ENCODE results near the gene TTLL10. TPM values are rescaled to one million over a fixed set of nuclear protein-coding genes. Genes with fewer than 3 reads are reported as not detected.

The TTLL10 gene
- total RNA-seq, 1 donor from 2014 or later, result 0.16 TPM

DNA sequence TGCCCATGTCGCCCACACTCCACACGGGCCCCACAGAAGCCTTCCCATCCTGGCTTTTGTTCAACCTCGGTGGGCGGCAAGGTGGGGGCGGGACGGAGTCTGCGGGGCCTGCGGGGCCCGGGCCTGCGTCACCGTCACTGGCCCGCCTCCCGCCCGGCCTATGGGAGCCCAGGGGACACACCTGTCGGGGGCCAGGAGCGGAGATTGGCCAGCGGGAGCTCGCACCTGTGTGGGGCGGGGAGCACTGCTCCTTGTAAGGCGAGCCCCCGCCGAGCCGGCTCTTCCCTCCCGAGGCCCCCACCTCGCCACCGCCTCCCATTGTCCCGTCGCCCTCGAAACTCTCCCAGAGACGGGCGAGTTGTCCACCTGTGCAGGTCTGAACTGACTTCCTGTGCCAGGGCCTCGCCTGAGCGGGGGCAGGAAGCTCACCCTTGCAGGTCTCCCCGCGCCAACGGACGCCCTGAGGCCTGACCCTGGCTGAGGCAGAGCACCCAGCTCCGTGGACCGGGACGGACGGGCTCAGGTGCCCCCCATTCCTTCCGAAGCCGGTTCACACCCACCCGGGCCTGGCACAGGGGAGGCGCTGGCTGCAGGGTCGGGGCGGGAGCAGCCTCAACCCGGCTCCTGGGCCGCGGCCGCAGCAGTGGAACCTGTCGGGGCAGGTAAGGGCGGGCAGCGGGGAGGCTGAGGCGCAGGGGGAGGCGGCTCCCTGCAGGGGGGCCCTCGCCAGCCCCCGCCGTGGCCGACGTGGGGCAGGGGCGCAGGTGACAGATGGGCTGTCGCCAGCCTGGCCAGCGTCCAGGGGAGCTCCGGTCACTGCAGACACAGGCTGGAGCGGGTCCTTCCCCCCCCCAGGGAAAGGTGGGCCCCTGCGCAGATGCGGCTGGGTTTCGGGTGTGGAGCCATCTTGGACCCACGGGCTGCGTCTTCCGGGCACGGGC, 10.8 kb upstream of the TTLL10 start:
- H3K27ac Mint-ChIP-seq, result no peak overlapping the region
- intact Hi-C loops (cut with micrococcal nuclease), result no loop called here
- ChIA-PET POLR2A (no interaction called here), CTCF (no interaction called here)
- ATAC-seq (ENCODE audit: low read depth) (no peak), DNase-seq (no peak)
- H3K27me3 Mint-ChIP-seq, result peaks cover 5% of the 10 kb centered on the region
- no peaks in the 10 kb centered on the region for H3K36me3 Mint-ChIP-seq (ENCODE audit: low read depth)
- no peak overlapping the region for H3K4me3 Mint-ChIP-seq
- H3K9me3 Mint-ChIP-seq, result no peaks in the 10 kb centered on the region
- TF ChIP-seq, protein P1, sequence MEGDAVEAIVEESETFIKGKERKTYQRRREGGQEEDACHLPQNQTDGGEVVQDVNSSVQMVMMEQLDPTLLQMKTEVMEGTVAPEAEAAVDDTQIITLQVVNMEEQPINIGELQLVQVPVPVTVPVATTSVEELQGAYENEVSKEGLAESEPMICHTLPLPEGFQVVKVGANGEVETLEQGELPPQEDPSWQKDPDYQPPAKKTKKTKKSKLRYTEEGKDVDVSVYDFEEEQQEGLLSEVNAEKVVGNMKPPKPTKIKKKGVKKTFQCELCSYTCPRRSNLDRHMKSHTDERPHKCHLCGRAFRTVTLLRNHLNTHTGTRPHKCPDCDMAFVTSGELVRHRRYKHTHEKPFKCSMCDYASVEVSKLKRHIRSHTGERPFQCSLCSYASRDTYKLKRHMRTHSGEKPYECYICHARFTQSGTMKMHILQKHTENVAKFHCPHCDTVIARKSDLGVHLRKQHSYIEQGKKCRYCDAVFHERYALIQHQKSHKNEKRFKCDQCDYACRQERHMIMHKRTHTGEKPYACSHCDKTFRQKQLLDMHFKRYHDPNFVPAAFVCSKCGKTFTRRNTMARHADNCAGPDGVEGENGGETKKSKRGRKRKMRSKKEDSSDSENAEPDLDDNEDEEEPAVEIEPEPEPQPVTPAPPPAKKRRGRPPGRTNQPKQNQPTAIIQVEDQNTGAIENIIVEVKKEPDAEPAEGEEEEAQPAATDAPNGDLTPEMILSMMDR (IDR thresholded peaks at IDR 0.05), result no peak
- peaks cover 4% of the 10 kb centered on the region for H3K4me1 Mint-ChIP-seq

DNA sequence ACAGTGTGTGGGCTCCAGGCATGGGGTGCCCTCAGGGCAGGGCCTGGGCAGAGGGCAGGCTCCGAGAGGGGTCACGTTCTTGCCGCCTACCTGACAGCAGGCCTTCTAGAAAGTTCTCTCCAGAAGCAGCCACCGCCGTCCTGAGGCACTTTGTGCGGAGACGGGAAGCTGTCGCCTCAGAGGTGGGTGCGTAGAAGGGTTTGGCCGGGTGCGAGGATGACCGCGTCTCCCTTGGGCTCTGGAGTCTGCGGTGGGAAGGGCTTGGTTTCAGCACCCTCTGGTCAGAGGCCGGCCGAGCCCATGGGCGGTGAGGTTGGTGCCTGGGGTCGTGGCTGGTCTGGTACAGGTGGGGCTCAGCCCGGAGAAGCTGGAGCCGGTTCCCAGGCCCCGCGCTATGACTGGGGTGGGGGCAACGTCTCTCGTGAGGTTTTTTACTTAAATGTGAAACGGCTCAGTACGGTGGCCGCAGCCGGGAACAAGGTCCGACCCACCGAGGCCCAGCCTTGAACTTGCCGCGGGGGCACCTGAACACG, 10.1 kb upstream of the TTLL10 start:
- ChIA-PET POLR2A (no interaction called here), CTCF (no interaction called here)
- TF ChIP-seq, protein P1 (IDR thresholded peaks at IDR 0.05), result no peak
- ATAC-seq (ENCODE audit: low read depth) (no peak), DNase-seq (no peak)
- intact Hi-C loops (cut with micrococcal nuclease), result no loop called here
- no peak overlapping the region for H3K27ac Mint-ChIP-seq
- no peaks in the 10 kb centered on the region for H3K9me3 Mint-ChIP-seq
- H3K36me3 Mint-ChIP-seq (ENCODE audit: low read depth), result no peaks in the 10 kb centered on the region
- H3K27me3 Mint-ChIP-seq, result peaks cover 5% of the 10 kb centered on the region
- H3K4me1 Mint-ChIP-seq, result peaks cover 4% of the 10 kb centered on the region
- no peak overlapping the region for H3K4me3 Mint-ChIP-seq

DNA sequence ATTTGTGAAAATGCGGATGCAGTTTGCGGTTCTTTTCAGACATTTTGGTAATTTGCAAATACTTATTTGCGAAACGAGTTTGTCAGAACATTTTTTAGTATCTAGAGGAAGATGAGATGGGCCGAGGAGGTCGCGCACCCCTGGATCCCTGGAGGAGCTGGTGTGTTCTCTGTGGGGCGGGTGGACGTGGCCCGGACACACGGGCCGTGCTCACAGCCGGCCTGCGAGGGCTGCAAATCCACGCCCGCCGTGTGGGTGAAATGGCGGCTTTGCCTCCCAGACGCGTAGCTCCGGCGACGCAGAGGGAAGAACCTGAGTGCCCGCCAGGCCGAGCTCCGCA, 9.3 kb upstream of the TTLL10 start:
- ATAC-seq (ENCODE audit: low read depth) (no peak), DNase-seq (no peak)
- Mint-ChIP-seq H3K27ac (peak overlapping the region; percentile 18), H3K9me3 (no peaks in the 10 kb centered on the region), H3K4me3 (no peak overlapping the region), H3K36me3 (ENCODE audit: low read depth) (no peaks in the 10 kb centered on the region), H3K4me1 (peaks cover 3% of the 10 kb centered on the region), H3K27me3 (peaks cover 5% of the 10 kb centered on the region)
- TF ChIP-seq, protein P1 (IDR thresholded peaks at IDR 0.05), result no peak
- intact Hi-C loops (cut with micrococcal nuclease), result no loop called here
- POLR2A ChIA-PET, result interaction anchor here (0.6 kb wide), 1 partner anchor 26 kb away, joined by 5 read pairs; no protein-coding TSS in a partner anchor
- CTCF ChIA-PET, result no interaction called here

DNA sequence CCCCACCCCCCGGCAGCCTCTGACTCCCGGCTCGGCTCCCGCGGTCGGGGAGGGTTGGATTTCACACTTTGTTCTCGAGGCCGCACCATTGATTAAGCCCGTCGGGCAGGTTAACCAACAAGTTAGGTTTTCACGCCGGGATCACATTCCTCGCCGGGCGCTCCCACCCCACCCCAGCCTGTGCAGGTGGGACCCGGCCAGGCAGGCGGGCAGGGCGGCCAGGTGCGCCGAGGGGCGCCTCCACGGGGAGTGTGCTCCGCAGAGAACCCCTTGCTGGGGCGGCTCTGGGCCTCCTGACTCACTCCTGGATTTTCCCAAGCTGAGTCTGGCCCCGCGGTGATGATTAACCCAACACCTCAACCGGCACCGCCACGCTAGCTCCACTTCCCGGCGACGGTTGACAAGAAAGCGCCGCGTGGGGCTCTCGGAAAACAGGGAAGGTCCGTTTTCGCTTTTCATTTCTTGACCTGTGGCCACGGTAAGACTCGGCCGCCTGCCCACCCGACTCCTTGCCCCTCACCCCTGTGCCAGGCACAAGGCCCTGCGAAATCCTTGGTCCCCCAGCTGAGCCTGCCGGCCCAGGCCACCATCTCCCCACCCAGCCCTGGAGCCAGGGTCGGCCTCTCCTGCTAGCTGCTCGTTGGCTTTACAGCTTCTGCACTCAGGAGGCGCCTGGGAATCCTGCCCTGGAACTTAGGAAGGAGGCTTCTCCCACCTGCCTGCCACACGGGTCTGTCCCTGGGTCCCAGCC, 8.8 kb upstream of the TTLL10 start:
- Mint-ChIP-seq H3K27me3 (peaks cover 5% of the 10 kb centered on the region), H3K4me1 (peaks cover 6% of the 10 kb centered on the region), H3K4me3 (no peak overlapping the region), H3K9me3 (no peaks in the 10 kb centered on the region), H3K36me3 (ENCODE audit: low read depth) (no peaks in the 10 kb centered on the region), H3K27ac (no peak overlapping the region)
- ChIA-PET POLR2A (interaction anchor here (0.6 kb wide), 1 partner anchor 27 kb away, joined by 5 read pairs; no protein-coding TSS in a partner anchor), CTCF (no interaction called here)
- intact Hi-C loops (cut with micrococcal nuclease), result no loop called here
- ATAC-seq (ENCODE audit: low read depth) (no peak), DNase-seq (no peak)
- TF ChIP-seq, protein P1 (IDR thresholded peaks at IDR 0.05), result no peak

DNA sequence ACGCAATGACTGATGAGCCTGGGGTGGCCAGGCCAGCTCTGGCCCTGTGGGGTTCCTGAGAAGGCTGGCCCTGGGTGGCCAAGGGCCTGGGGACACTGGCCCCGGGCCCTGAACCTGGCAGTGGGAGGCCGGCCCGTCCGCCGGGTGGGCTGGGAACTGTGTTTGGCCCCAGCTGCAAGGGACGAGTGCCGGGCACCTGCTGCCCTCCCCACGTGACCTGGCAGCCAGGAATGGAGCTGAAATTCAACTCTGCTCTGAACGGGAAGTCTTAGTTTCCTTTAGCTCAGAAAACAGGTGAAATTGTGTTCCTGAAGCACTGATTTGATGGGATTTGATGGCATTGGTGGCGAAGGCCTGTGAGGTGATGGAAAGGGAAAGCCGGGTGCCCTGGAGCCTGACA, 8.2 kb upstream of the TTLL10 start:
- POLR2A ChIA-PET, result interaction anchor here (0.7 kb wide), 1 partner anchor 8 kb away, joined by 4 read pairs; no protein-coding TSS in a partner anchor

More for the DNA sequence above, 8.2 kb upstream of the TTLL10 start:
- H3K27ac Mint-ChIP-seq, result no peak overlapping the region
- TF ChIP-seq, protein P1 (IDR thresholded peaks at IDR 0.05), result no peak
- intact Hi-C loops (cut with micrococcal nuclease), result no loop called here
- H3K4me1 Mint-ChIP-seq, result peaks cover 12% of the 10 kb centered on the region
- H3K4me3 Mint-ChIP-seq, result no peak overlapping the region
- no peaks in the 10 kb centered on the region for H3K36me3 Mint-ChIP-seq (ENCODE audit: low read depth)
- DNase-seq, result no peak
- CTCF ChIA-PET, result no interaction called here
- no peaks in the 10 kb centered on the region for H3K9me3 Mint-ChIP-seq
- H3K27me3 Mint-ChIP-seq, result peaks cover 5% of the 10 kb centered on the region
- ATAC-seq (ENCODE audit: low read depth), result no peak
